Mucosa of descending colon (tissue), 3 donors: ENCODE data around the gene PPP3CA. TPM values are rescaled to one million over a fixed set of nuclear protein-coding genes. Genes with fewer than 3 reads are reported as not detected.
A peak's percentile ranks its signal among the peaks of the same experiment; 100 is the strongest.

ENCODE experiments used
- ATAC-seq: fragments of 200-7000 bp; cut with Tn5 transposase; one replicate; pipeline ENCODE4 v1.9.1; 2020; ENCODE audit warnings: mild to moderate bottlenecking, moderate library complexity
- DNase-seq, 3 donors: peaks; one replicate each; pipeline ENCODE4 v3.0.0-alpha.2; 2020
- H3K36me3 ChIP-seq: fragments of 200-600 bp; one replicate; pipeline ENCODE4 v1.8.0; 2021; ENCODE audit warnings: low read depth, mild to moderate bottlenecking
- H3K4me1 ChIP-seq: fragments of 200-600 bp; one replicate; pipeline ENCODE4 v1.8.0; 2021; ENCODE audit warnings: low read depth, mild to moderate bottlenecking
- H3K4me3 ChIP-seq: fragments of 200-600 bp; one replicate; pipeline ENCODE4 v1.8.0; 2021; ENCODE audit warnings: mild to moderate bottlenecking
- H3K9me3 ChIP-seq: fragments of 200-600 bp; one replicate; pipeline ENCODE4 v1.8.0; 2021; ENCODE audit warnings: mild to moderate bottlenecking
- intact Hi-C, 2 donors: fragments of 100-400 bp; cut with DNase I in 1 of 2; cut with micrococcal nuclease in 1 of 2; formaldehyde crosslinking; loops; one replicate each; pipeline versions ENCODE4 v1.11.0 to v1.11.1; 2022; cut with DNase I, micrococcal nuclease
- total RNA-seq, 3 donors: library from RNA; stranded (reverse); fragmentation: NEBNext Ultra II Directional in 2 of 3; extraction: Animal tissue kit (Norgen Biotek cat#: 25700) in 2 of 3; gene quantifications; one replicate each; pipeline versions ENCODE4 v1.2.1 to v1.2.4, GENCODE V29; 2021 to 2023
- TF ChIP-seq, protein P1 (sequence below): fragments of 200-600 bp; IDR thresholded peaks from one replicate; pipeline ENCODE4 v1.8.0; 2022; ENCODE audit warnings: antibody characterized with exemption, mild to moderate bottlenecking
- donor health status: DM: no; HTN: no; CAD: no; lungs with moderate emphysema.
- donor health status: DM: no; HTN: no; CAD: no.
- donor health status: DM: no; HTN: yes; CAD: no.

Gene PPP3CA
- total RNA-seq, 3 donors from 2014 or later = 38.3 to 47.6 (median 40.4) TPM

DNA sequence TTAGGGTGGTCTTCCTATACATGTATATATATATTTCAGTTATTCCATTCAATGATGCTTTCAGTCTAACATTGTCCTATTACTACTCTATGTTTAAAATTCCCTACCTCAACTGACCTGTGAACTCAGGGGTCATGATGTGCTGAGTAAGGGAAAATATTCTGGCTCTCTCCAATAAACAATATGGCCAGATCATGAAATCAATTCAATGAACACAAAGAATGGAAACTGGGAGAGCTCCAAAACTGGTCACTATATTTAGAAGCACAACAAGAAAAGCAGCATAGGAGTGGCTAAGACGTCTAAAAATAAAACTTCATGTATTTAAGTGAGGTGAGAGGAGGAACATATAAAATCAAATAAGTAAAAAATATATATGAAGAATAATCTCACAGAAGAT, 304.5 kb downstream of the PPP3CA start:
- H3K4me1 ChIP-seq = no peaks in the 10 kb centered on the region
- DNase-seq (no peak), ATAC-seq (no peak)
- H3K9me3 ChIP-seq = no peaks in the 10 kb centered on the region
- no peak overlapping the region for H3K4me3 ChIP-seq
- no peaks in the 10 kb centered on the region for H3K36me3 ChIP-seq
- TF ChIP-seq, protein P1, sequence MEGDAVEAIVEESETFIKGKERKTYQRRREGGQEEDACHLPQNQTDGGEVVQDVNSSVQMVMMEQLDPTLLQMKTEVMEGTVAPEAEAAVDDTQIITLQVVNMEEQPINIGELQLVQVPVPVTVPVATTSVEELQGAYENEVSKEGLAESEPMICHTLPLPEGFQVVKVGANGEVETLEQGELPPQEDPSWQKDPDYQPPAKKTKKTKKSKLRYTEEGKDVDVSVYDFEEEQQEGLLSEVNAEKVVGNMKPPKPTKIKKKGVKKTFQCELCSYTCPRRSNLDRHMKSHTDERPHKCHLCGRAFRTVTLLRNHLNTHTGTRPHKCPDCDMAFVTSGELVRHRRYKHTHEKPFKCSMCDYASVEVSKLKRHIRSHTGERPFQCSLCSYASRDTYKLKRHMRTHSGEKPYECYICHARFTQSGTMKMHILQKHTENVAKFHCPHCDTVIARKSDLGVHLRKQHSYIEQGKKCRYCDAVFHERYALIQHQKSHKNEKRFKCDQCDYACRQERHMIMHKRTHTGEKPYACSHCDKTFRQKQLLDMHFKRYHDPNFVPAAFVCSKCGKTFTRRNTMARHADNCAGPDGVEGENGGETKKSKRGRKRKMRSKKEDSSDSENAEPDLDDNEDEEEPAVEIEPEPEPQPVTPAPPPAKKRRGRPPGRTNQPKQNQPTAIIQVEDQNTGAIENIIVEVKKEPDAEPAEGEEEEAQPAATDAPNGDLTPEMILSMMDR = no peak
- intact Hi-C loops = no loop called here

DNA sequence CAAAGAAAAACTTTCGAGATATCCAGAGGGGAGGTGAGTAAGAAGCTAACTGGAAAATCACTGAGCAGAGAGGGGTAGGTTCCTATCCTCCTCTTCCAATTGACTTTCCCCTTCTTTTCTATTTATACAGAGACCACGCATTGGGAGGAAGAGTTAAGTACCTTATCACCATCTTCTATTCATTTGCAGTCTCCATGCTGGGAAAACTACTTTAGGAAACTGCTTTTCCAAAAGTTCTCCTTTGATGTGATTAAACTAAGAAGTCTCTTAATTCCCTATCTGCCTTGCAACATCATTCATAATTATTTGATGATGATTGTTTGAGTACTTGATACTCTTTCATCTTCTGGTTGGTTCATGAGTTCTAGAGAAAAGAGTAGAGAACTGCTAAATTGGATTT, 306.6 kb downstream of the PPP3CA start:
- Histone ChIP-seq H3K36me3 (no peaks in the 10 kb centered on the region), H3K4me3 (no peak overlapping the region), H3K9me3 (no peaks in the 10 kb centered on the region), H3K4me1 (no peaks in the 10 kb centered on the region)
- no peak for DNase-seq
- no peak for ATAC-seq
- TF ChIP-seq, protein P1 = no peak
- intact Hi-C loops = no loop called here

GRCh38 chr4:101039367-101039766, 308.0 kb downstream of the PPP3CA start:
- intact Hi-C loops = no loop called here
- TF ChIP-seq, protein P1 = no peak

GRCh38 chr4:101037938-101038413, 309.4 kb downstream of the PPP3CA start:
- no peak for DNase-seq
- no peaks in the 10 kb centered on the region for H3K9me3 ChIP-seq
- H3K4me1 ChIP-seq = no peaks in the 10 kb centered on the region
- no peak overlapping the region for H3K4me3 ChIP-seq
- intact Hi-C loops = no loop called here
- H3K36me3 ChIP-seq = no peaks in the 10 kb centered on the region
- TF ChIP-seq, protein P1 = no peak
- ATAC-seq = peak; percentile 36

More at GRCh38 chr4:101039367-101039766, 308.0 kb downstream of the PPP3CA start:
- no peaks in the 10 kb centered on the region for H3K9me3 ChIP-seq
- DNase-seq (no peak), ATAC-seq (peak; percentile 38)
- no peaks in the 10 kb centered on the region for H3K36me3 ChIP-seq
- H3K4me3 ChIP-seq = no peak overlapping the region
- H3K4me1 ChIP-seq = no peaks in the 10 kb centered on the region

DNA sequence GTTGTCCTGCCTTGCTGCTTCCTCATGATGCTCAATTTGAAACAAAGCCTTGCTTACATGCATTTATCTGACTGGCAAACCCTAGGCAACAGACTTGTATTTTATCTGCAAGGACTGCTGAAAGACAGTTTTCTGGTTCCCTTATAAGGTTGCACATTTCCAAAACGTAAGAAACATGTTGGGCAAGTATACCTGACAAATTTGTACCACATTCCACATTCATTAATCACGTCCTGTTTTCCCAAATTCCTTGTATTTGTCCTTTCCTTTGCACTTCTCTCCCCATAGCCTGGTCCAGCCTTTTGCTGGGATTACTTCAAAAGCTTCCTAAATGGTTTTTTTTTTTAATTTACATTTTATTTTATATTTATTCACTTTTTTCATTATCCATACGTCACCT, 310.1 kb downstream of the PPP3CA start:
- H3K4me1 ChIP-seq = no peaks in the 10 kb centered on the region
- no peak for ATAC-seq
- no peak for DNase-seq
- intact Hi-C loops = no loop called here
- no peaks in the 10 kb centered on the region for H3K9me3 ChIP-seq
- no peak overlapping the region for H3K4me3 ChIP-seq
- TF ChIP-seq, protein P1 = no peak
- no peaks in the 10 kb centered on the region for H3K36me3 ChIP-seq

- Histone ChIP-seq H3K4me1 (no peaks in the 10 kb centered on the region), H3K36me3 (no peaks in the 10 kb centered on the region), H3K9me3 (no peaks in the 10 kb centered on the region), H3K4me3 (no peak overlapping the region)
- TF ChIP-seq, protein P1 = no peak
- no peak for ATAC-seq
- DNase-seq = no peak
- intact Hi-C loops = no loop called here
Measured at GRCh38 chr4:101035487-101035886, 311.8 kb downstream of the PPP3CA start.
